HEK293T (cell line): ENCODE measurements around the gene RIMBP2.

ENCODE experiments used
- CTCF ChIA-PET: fragments of 350-600 bp; formaldehyde crosslinking; extraction: SDS; loops from one replicate; lab custom pipeline; 2021; ENCODE audit warnings: antibody characterized with exemption, inconsistent platforms; lab: Yijun Ruan, JAX
- POLR2A ChIA-PET: fragments of 350-600 bp; formaldehyde crosslinking; extraction: SDS; loops from one replicate; lab custom pipeline; 2020; ENCODE audit warnings: antibody characterized with exemption, inconsistent platforms; lab: Yijun Ruan, JAX
- DNase-seq: peaks from one replicate; pipeline ENCODE4 v3.0.0; 2012; ENCODE audit warnings: mixed read lengths; ENCODE audit errors: extremely low spot score
- ARNT ChIP-seq: fragments of 450-650 bp; IDR thresholded peaks from 2 replicates; pipeline ENCODE4 v1.6.1; 2017; ENCODE audit warnings: mild to moderate bottlenecking
- BHLHE40 ChIP-seq: fragments of 450-650 bp; IDR thresholded peaks from 2 replicates; pipeline ENCODE4 v1.6.1; 2016; ENCODE audit warnings: mild to moderate bottlenecking, moderate library complexity, borderline replicate concordance
- CTBP1 ChIP-seq: fragments of 450-650 bp; IDR thresholded peaks from 2 replicates; pipeline ENCODE4 v1.6.1; 2016; ENCODE audit warnings: borderline replicate concordance
- ELF4 ChIP-seq: fragments of 450-650 bp; IDR thresholded peaks from 2 replicates; pipeline ENCODE4 v1.6.1; 2017; ENCODE audit warnings: antibody characterized with exemption
- FOXA1 ChIP-seq: fragments of 450-650 bp; IDR thresholded peaks from 2 replicates; pipeline ENCODE4 v1.6.1; 2016; ENCODE audit warnings: mild to moderate bottlenecking
- FOXK2 ChIP-seq: fragments of 450-650 bp; IDR thresholded peaks from 2 replicates; pipeline ENCODE4 v1.6.1; 2016; ENCODE audit warnings: mild to moderate bottlenecking
- FOXM1 ChIP-seq: fragments of 450-650 bp; IDR thresholded peaks from 2 replicates; pipeline ENCODE4 v1.6.1; 2017; ENCODE audit warnings: mild to moderate bottlenecking, borderline replicate concordance
- HDGF ChIP-seq: fragments of 450-650 bp; IDR thresholded peaks from 2 replicates; pipeline ENCODE4 v1.6.1; 2017; ENCODE audit warnings: antibody characterized with exemption, borderline replicate concordance
- L3MBTL2 ChIP-seq: fragments of 450-650 bp; conservative IDR thresholded peaks from 2 replicates; pipeline ENCODE4 v1.6.1; 2016; ENCODE audit warnings: mild to moderate bottlenecking
- LEF1 ChIP-seq: fragments of 450-650 bp; IDR thresholded peaks from 2 replicates; pipeline ENCODE4 v1.6.1; 2017; ENCODE audit warnings: mild to moderate bottlenecking, borderline replicate concordance
- NFRKB ChIP-seq: fragments of 450-650 bp; IDR thresholded peaks from 2 replicates; pipeline ENCODE4 v1.6.1; 2016; ENCODE audit warnings: mild to moderate bottlenecking, moderate library complexity
- SP1 ChIP-seq: fragments of 450-650 bp; IDR thresholded peaks from 2 replicates; pipeline ENCODE4 v1.6.1; 2017
- SUZ12 ChIP-seq: fragments of 450-650 bp; IDR thresholded peaks from 2 replicates; pipeline ENCODE4 v1.6.1; 2016; ENCODE audit warnings: mild to moderate bottlenecking
- TARDBP ChIP-seq: fragments of 450-650 bp; IDR thresholded peaks from 2 replicates; pipeline ENCODE4 v1.6.1; 2016
- ZNF384 ChIP-seq: fragments of 450-650 bp; IDR thresholded peaks from 2 replicates; pipeline ENCODE4 v1.6.1; 2016
- TF ChIP-seq, protein P1 (sequence below): fragments of 450-650 bp; IDR thresholded peaks from 2 replicates; pipeline ENCODE4 v1.6.1; 2016

RIMBP2 gene

GRCh38 chr12:130357729-130358330, 358.3 kb downstream of the RIMBP2 start:
- POLR2A ChIA-PET: no interaction called here
- CTCF ChIA-PET: no interaction called here
- TF ChIP-seq NFRKB: no peak
- DNase-seq: no peak

DNA sequence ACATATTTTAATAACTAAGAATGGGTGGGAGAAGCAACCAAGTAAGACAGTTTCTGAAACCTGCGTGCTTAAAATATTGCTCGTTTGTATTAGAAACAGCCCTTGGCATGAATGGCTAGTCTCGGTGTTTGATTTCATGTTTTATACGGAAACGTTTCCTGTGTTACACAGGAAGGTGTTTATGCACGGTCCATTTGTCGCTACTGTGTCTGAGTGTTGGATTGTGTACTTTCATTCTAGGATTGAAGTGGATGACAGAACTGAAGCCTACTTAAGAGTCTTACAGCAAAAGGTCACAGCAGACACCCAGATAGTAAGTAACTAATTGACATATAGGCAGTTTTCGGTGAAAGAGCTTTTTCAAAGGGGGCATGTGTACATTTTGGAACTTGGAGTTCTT, 358.9 kb downstream of the RIMBP2 start:
- CTCF ChIA-PET: no interaction called here
- POLR2A ChIA-PET: no interaction called here
- DNase-seq: no peak
- TF ChIP-seq ELF4 (no peak), FOXK2 (no peak), ARNT (no peak)

DNA sequence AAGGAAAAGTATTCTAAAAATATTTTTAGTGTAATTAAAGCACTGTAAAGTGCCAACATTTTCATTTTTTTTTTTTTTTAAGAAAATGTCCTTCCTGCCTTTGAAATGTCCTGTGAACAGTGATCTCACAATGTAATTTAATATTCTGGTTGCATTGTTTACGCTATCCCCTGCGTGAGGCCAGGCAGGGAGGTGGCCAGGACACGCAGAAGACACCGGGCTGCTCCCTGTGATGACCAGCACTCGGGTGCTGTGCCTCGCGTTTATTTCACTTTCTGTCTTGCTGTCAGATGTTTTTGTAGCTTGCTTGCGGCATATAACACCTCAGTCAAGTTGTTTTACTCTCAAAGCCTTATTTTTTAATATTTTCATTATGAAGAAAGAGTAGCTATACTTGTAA, 359.9 kb downstream of the RIMBP2 start:
- DNase-seq: no peak
- CTCF ChIA-PET: no interaction called here
- POLR2A ChIA-PET: no interaction called here
- TF ChIP-seq SP1 (no peak), FOXM1 (no peak), FOXK2 (no peak), SUZ12 (no peak), CTBP1 (no peak), HDGF (no peak), L3MBTL2 (no peak), TARDBP (no peak), BHLHE40 (no peak), ELF4 (no peak), ARNT (no peak), ZNF384 (no peak), LEF1 (no peak), NFRKB (no peak)
- TF ChIP-seq, protein P1, sequence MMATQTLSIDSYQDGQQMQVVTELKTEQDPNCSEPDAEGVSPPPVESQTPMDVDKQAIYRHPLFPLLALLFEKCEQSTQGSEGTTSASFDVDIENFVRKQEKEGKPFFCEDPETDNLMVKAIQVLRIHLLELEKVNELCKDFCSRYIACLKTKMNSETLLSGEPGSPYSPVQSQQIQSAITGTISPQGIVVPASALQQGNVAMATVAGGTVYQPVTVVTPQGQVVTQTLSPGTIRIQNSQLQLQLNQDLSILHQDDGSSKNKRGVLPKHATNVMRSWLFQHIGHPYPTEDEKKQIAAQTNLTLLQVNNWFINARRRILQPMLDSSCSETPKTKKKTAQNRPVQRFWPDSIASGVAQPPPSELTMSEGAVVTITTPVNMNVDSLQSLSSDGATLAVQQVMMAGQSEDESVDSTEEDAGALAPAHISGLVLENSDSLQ: no peak

- TF ChIP-seq SP1 (no peak), L3MBTL2 (no peak)
- CTCF ChIA-PET: no interaction called here
- POLR2A ChIA-PET: no interaction called here
Measured at GRCh38 chr12:130354407-130354806, 361.7 kb downstream of the RIMBP2 start.

DNA sequence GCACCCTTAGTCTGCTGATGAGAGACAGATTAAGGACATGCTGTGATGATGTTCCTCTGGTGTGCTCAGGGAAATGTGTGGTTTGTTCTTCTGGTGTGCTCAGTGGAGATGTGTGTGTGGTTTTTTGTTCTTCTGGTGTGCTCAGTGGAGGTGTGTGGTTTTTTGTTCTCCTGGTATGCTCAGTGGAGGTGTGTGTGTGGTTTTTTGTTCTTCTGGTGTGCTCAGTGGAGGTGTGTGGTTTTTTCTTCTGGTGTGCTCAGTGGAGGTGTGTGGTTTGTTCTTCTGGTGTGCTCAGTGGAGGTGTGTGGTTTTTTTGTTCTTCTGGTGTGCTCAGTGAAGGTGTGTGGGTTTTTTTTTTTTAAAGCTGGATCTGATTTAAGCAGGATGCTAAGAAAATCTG, 363.0 kb downstream of the RIMBP2 start:
- DNase-seq: no peak
- TF ChIP-seq LEF1 (no peak), ARNT (no peak), NFRKB (no peak), SP1 (no peak), HDGF (no peak), FOXK2 (no peak), L3MBTL2 (no peak), CTBP1 (no peak), ZNF384 (no peak), ELF4 (no peak), FOXA1 (no peak), BHLHE40 (no peak), SUZ12 (no peak), TARDBP (no peak)
- TF ChIP-seq, protein P1: no peak
- CTCF ChIA-PET: no interaction called here
- POLR2A ChIA-PET: no interaction called here

More at GRCh38 chr12:130354407-130354806, 361.7 kb downstream of the RIMBP2 start:
- DNase-seq: no peak

DNA sequence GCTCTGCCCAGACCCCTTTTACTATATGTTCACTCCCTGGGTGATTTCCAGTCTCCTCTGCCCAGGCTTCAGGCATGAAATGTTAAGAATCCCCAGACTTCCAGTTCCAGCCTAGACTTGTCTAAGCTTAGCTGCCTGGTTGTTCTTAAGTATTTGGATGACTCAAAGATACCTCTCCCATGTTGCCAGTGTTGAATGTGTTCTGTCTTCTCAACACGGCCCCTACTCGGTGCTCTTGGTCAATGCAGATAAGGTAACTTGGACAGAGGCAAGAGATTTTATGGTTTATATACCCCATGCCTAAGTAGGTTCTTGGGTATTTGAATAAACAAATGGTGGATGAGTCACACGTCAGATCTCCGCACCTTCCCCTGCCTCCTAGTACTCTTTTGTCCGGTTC, 364.8 kb downstream of the RIMBP2 start:
- ChIA-PET POLR2A (no interaction called here), CTCF (no interaction called here)
- TF ChIP-seq BHLHE40 (no peak), NFRKB (no peak), SP1 (no peak), L3MBTL2 (no peak)
- TF ChIP-seq, protein P1: no peak
- no peak for DNase-seq

DNA sequence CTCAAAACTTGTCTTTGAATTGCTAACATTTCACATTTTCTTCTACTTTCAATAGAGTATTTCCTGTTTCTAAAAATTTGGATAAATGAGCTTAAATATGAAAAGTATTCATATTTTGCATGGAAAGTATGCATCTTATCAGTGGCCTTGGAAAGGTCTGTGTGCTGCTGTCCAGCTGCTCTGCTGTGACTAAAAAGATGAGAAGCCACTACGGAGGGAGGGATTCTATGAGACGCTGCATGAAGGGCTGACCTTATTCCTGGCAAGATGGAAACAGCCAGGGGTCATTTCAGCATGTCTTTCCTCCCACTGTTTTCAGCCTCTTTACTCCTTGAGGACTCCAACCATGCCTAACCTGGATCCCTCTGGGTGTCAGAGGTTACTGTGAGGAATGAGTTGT, 365.4 kb downstream of the RIMBP2 start:
- POLR2A ChIA-PET: no interaction called here
- CTCF ChIA-PET: no interaction called here
- no peak for DNase-seq
- TF ChIP-seq LEF1: no peak
- no peak for TF ChIP-seq L3MBTL2
- TF ChIP-seq NFRKB: no peak

DNA sequence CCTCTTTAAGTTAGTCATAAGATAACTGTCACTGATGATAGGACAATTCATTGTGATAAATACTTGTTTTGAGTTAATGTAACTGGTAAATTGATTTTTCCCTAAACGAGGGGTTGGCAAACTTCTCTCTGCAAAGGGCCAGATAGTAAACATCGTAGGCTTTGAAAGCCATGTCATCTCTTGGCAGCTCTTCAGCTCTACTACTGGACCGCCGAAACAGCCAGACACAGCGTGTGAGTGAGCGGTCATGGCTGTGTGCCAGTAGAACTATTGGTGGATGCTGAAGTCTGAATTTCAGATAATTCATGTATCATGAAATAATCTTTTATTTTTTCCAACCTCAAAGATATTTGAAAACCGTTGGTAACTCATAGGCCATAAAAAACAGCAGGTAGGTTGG, 368.5 kb downstream of the RIMBP2 start:
- ChIA-PET POLR2A (no interaction called here), CTCF (no interaction called here)
- TF ChIP-seq HDGF (no peak), L3MBTL2 (no peak), NFRKB (no peak), ELF4 (no peak), FOXK2 (no peak), SP1 (no peak)
- TF ChIP-seq, protein P1: no peak
- DNase-seq: no peak
